Hepatocyte (in vitro differentiated cells): Measurements from ENCODE around the gene ETV3. TPM values are rescaled to one million over a fixed set of nuclear protein-coding genes. Genes with fewer than 3 reads are reported as not detected.

Experiments used
- DNase-seq: peaks from one replicate; pipeline ENCODE4 v3.0.0-alpha.2; 2016; ENCODE audit warnings: low spot score
- H2AFZ ChIP-seq: fragments of 200-600 bp; sonication (generic); 2 replicates; pipeline ENCODE4 v1.6.0; 2016; ENCODE audit warnings: antibody characterized with exemption, mild to moderate bottlenecking
- H3K27ac ChIP-seq: fragments of 200-600 bp; sonication (generic); 2 replicates; pipeline ENCODE4 v1.5.1; 2016; ENCODE audit warnings: mild to moderate bottlenecking
- H3K27me3 ChIP-seq: fragments of 200-600 bp; sonication (generic); 2 replicates; pipeline ENCODE4 v1.6.1; 2016
- H3K36me3 ChIP-seq: fragments of 200-600 bp; sonication (generic); replicated peaks from 2 replicates; pipeline ENCODE4 v1.5.1; 2016; ENCODE audit warnings: low read depth; ENCODE audit not compliant: insufficient read depth
- H3K4me1 ChIP-seq: fragments of 200-600 bp; sonication (generic); 2 replicates; pipeline ENCODE4 v1.5.1; 2016; ENCODE audit warnings: mild to moderate bottlenecking, moderate library complexity; ENCODE audit not compliant: insufficient read depth
- H3K4me2 ChIP-seq: fragments of 200-600 bp; sonication (generic); 2 replicates; pipeline ENCODE4 v1.6.0; 2016
- H3K4me3 ChIP-seq: fragments of 200-600 bp; sonication (generic); 2 replicates; pipeline ENCODE4 v1.5.1; 2016; ENCODE audit warnings: mild to moderate bottlenecking
- H3K79me2 ChIP-seq: fragments of 200-600 bp; sonication (generic); 2 replicates; pipeline ENCODE4 v1.6.0; 2017; ENCODE audit warnings: mild to moderate bottlenecking
- H3K9me2 ChIP-seq: fragments of 200-600 bp; sonication (generic); replicated peaks from 2 replicates; pipeline ENCODE4 v1.6.0; 2017; ENCODE audit warnings: mild to moderate bottlenecking; ENCODE audit not compliant: insufficient read depth
- H3K9me3 ChIP-seq: fragments of 200-600 bp; sonication (generic); 2 replicates; pipeline ENCODE4 v1.5.1; 2016; ENCODE audit warnings: low read depth, mild to moderate bottlenecking
- H4K20me1 ChIP-seq: fragments of 200-600 bp; sonication (generic); 2 replicates; pipeline ENCODE4 v1.6.0; 2016; ENCODE audit warnings: mild to moderate bottlenecking; ENCODE audit not compliant: insufficient read depth, poor library complexity, severe bottlenecking
- EZH2 ChIP-seq: fragments of 200-600 bp; sonication (generic); IDR thresholded peaks from 2 replicates; pipeline ENCODE4 v1.6.1; 2016; ENCODE audit warnings: antibody characterized with exemption, mild to moderate bottlenecking, borderline replicate concordance
- EZH2phosphoT487 ChIP-seq: fragments of 200-600 bp; sonication (generic); IDR thresholded peaks from one replicate; pipeline ENCODE4 v1.6.1; 2018; ENCODE audit warnings: antibody characterized with exemption, mild to moderate bottlenecking, low read depth, moderate library complexity; ENCODE audit not compliant: unreplicated experiment, severe bottlenecking
- WGBS: methylation state at CpG from one replicate; pipeline ENCODE4 v1.1.6; 2016; ENCODE audit warnings: low lambda C conversion rate; ENCODE audit errors: missing lambda C conversion rate; 5-methylcytosine and 5-hydroxymethylcytosine counted together
- polyA plus RNA-seq: library from polyadenylated mRNA; unstranded; fragments of >200 nt; fragmentation: Nextera tagmentation; extraction: Ambion mirVana; gene quantifications from 2 replicates; pipeline ENCODE4 v1.2.1, GENCODE V29; 2016
- total RNA-seq: library from RNA; depleted of rRNA; stranded (reverse); fragments of >200 nt; gene quantifications from 2 replicates; pipeline ENCODE4 v1.2.3, GENCODE V29; 2014
- TF ChIP-seq, protein P1 (sequence below): fragments of 200-600 bp; sonication (generic); IDR thresholded peaks from 2 replicates; pipeline ENCODE4 v1.5.1; 2016; ENCODE audit warnings: antibody characterized with exemption, mild to moderate bottlenecking; ENCODE audit not compliant: poor library complexity

ETV3 gene
- total and polyA plus RNA-seq, 2 experiments from 2014 or later = 8.4 to 17.6 TPM

GRCh38 chr1:157113106-157113505, 25.1 kb downstream of the ETV3 start:
- no peak for DNase-seq
- Histone ChIP-seq H3K4me2 (no peak overlapping the region), H3K27me3 (peaks cover 22% of the 10 kb centered on the region)

GRCh38 chr1:157112186-157112867, 25.9 kb downstream of the ETV3 start:
- Histone ChIP-seq H3K9me3 (no peaks in the 10 kb centered on the region), H2AFZ (no peak overlapping the region), H3K79me2 (no peaks in the 10 kb centered on the region), H3K27me3 (peaks cover 29% of the 10 kb centered on the region), H3K4me1 (no peaks in the 10 kb centered on the region), H3K36me3 (no peaks in the 10 kb centered on the region), H3K9me2 (no peaks in the 10 kb centered on the region), H3K4me2 (no peak overlapping the region), H3K27ac (no peak overlapping the region), H4K20me1 (no peaks in the 10 kb centered on the region), H3K4me3 (no peak overlapping the region)
- 76% methylated on average over 8 of the region's 8 CpGs for WGBS
- DNase-seq = no peak
- no peak for TF ChIP-seq EZH2
- TF ChIP-seq, protein P1, sequence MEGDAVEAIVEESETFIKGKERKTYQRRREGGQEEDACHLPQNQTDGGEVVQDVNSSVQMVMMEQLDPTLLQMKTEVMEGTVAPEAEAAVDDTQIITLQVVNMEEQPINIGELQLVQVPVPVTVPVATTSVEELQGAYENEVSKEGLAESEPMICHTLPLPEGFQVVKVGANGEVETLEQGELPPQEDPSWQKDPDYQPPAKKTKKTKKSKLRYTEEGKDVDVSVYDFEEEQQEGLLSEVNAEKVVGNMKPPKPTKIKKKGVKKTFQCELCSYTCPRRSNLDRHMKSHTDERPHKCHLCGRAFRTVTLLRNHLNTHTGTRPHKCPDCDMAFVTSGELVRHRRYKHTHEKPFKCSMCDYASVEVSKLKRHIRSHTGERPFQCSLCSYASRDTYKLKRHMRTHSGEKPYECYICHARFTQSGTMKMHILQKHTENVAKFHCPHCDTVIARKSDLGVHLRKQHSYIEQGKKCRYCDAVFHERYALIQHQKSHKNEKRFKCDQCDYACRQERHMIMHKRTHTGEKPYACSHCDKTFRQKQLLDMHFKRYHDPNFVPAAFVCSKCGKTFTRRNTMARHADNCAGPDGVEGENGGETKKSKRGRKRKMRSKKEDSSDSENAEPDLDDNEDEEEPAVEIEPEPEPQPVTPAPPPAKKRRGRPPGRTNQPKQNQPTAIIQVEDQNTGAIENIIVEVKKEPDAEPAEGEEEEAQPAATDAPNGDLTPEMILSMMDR = no peak
- no peak for TF ChIP-seq EZH2phosphoT487

More at GRCh38 chr1:157113106-157113505, 25.1 kb downstream of the ETV3 start:
- H3K4me3 ChIP-seq = no peak overlapping the region
- no peak for TF ChIP-seq EZH2phosphoT487
- TF ChIP-seq EZH2 = no peak
- TF ChIP-seq, protein P1 = no peak
- no peak overlapping the region for H2AFZ ChIP-seq
- H3K27ac ChIP-seq = no peak overlapping the region
- no peaks in the 10 kb centered on the region for H4K20me1 ChIP-seq
- H3K36me3 ChIP-seq = no peaks in the 10 kb centered on the region
- 83% methylated on average over 7 of the region's 7 CpGs for WGBS
- H3K4me1 ChIP-seq = no peaks in the 10 kb centered on the region
- no peaks in the 10 kb centered on the region for H3K9me3 ChIP-seq
- no peaks in the 10 kb centered on the region for H3K79me2 ChIP-seq
- no peaks in the 10 kb centered on the region for H3K9me2 ChIP-seq

- no peak overlapping the region for H2AFZ ChIP-seq
- H4K20me1 ChIP-seq = no peaks in the 10 kb centered on the region
- H3K4me2 ChIP-seq = no peak overlapping the region
- H3K9me2 ChIP-seq = no peaks in the 10 kb centered on the region
- DNase-seq = no peak
- no peaks in the 10 kb centered on the region for H3K4me1 ChIP-seq
- H3K4me3 ChIP-seq = no peak overlapping the region
- no peaks in the 10 kb centered on the region for H3K9me3 ChIP-seq
- no peak overlapping the region for H3K27ac ChIP-seq
- H3K36me3 ChIP-seq = no peaks in the 10 kb centered on the region
- TF ChIP-seq, protein P1 = no peak
- TF ChIP-seq EZH2phosphoT487 = no peak
- no peaks in the 10 kb centered on the region for H3K79me2 ChIP-seq
- WGBS = 79% methylated on average over 6 of the region's 19 CpGs
- peaks cover 36% of the 10 kb centered on the region for H3K27me3 ChIP-seq
Observed at GRCh38 chr1:157111396-157112165, 26.6 kb downstream of the ETV3 start.
